B cell (primary cell): ENCODE results near the gene AP5B1. TPM values are rescaled to one million over a fixed set of nuclear protein-coding genes. Genes with fewer than 3 reads are reported as not detected.
"Not testable (repeated sequence)": the region's sequence is repeated elsewhere in the genome, so short reads cannot be mapped to it uniquely, and the experiment has no call there.

Experiments used
- ATAC-seq: fragments of 200-7000 bp; cut with Tn5 transposase; one replicate; pipeline ENCODE4 v1.10.0; 2021; ENCODE audit warnings: low read depth, mild to moderate bottlenecking, moderate number of reproducible peaks, moderate library complexity
- CTCF ChIA-PET: fragments of 350-600 bp; sonication (Branson Sonifier 250); formaldehyde crosslinking; loops from one replicate; lab custom pipeline; 2021; ENCODE audit warnings: antibody characterized with exemption, inconsistent platforms; lab: Charles Lee
- POLR2A ChIA-PET: fragments of 350-600 bp; sonication (Branson Sonifier 250); formaldehyde crosslinking; loops from one replicate; lab custom pipeline; 2021; ENCODE audit warnings: antibody characterized with exemption; lab: Charles Lee
- DNase-seq: peaks from one replicate; pipeline ENCODE4 v3.0.0; 2013
- H2AFZ ChIP-seq: 2 replicates; pipeline ENCODE4 v1.6.1; 2012; ENCODE audit warnings: mild to moderate bottlenecking, low read depth, low read length; ENCODE audit not compliant: insufficient read depth, poor library complexity, severe bottlenecking
- H3K27ac ChIP-seq, 2 donors: 1 replicate in 1 of 2; 2 replicates in 1 of 2; pipeline ENCODE4 v1.5.1; 2012 to 2013; ENCODE audit warnings: low read length in 2 of 2, mild to moderate bottlenecking in 2 of 2, moderate library complexity in 1 of 2
- H3K27me3 ChIP-seq, 4 experiments: fragments of 200-600 bp in 1 of 4; sonication (generic) in 1 of 4; replicated peaks in 1 of 4; 1 replicate in 2 of 4; 2 replicates in 2 of 4; pipeline versions ENCODE4 v1.6.1 to v1.7.0; 2013 to 2016; ENCODE audit warnings: low read length in 3 of 4, mild to moderate bottlenecking in 2 of 4, mixed read lengths in 1 of 4, moderate library complexity in 1 of 4; ENCODE audit not compliant: insufficient read depth in 4 of 4, control insufficient read depth in 3 of 4; ENCODE audit errors: control extremely low read depth in 1 of 4
- H3K36me3 ChIP-seq, 2 experiments: replicated peaks in 1 of 2; 1 replicate in 1 of 2; 2 replicates in 1 of 2; pipeline versions ENCODE4 v1.6.1 to v1.7.1; 2013; ENCODE audit warnings: low read length in 1 of 2; ENCODE audit not compliant: insufficient read depth in 2 of 2, control insufficient read depth in 1 of 2; ENCODE audit errors: control extremely low read depth in 1 of 2, extremely low read depth in 1 of 2
- H3K4me1 ChIP-seq, 2 donors: fragments of 200-600 bp in 1 of 2; sonication (generic) in 1 of 2; 1 replicate in 1 of 2; 2 replicates in 1 of 2; pipeline versions ENCODE4 v1.5.1 to v1.6.1; 2013 to 2017; ENCODE audit warnings: low read length in 2 of 2; ENCODE audit not compliant: control insufficient read depth in 2 of 2, insufficient read depth in 2 of 2
- H3K4me2 ChIP-seq: replicated peaks from 2 replicates; pipeline ENCODE3; 2012; ENCODE audit warnings: mild to moderate bottlenecking, low read depth, low read length; ENCODE audit not compliant: poor library complexity, severe bottlenecking
- H3K4me3 ChIP-seq, 5 experiments: fragments of 200-600 bp in 1 of 5; sonication (generic) in 1 of 5; 1 replicate in 3 of 5; 2 replicates in 2 of 5; pipeline versions ENCODE4 v1.5.1 to v1.7.0; 2011 to 2016; ENCODE audit warnings: low read length in 4 of 5, mild to moderate bottlenecking in 4 of 5, low read depth in 2 of 5, control low read depth in 1 of 5, moderate library complexity in 1 of 5; ENCODE audit not compliant: insufficient read depth in 1 of 5; ENCODE audit errors: control extremely low read depth in 1 of 5, extremely low read depth in 1 of 5
- H3K79me2 ChIP-seq: fragments of 200-600 bp; sonication (generic); one replicate; pipeline ENCODE4 v1.6.0; 2016; ENCODE audit warnings: low read length; ENCODE audit not compliant: control insufficient read depth, insufficient read depth
- H3K9ac ChIP-seq: fragments of 200-600 bp; sonication (generic); 2 replicates; pipeline ENCODE4 v1.6.1; 2017; ENCODE audit warnings: mild to moderate bottlenecking, low read length, moderate library complexity
- H3K9me3 ChIP-seq, 3 donors: one replicate each; pipeline versions ENCODE4 v1.6.1 to v1.7.1; 2013; ENCODE audit warnings: low read length in 2 of 3; ENCODE audit not compliant: control insufficient read depth in 2 of 3, insufficient read depth in 1 of 3; ENCODE audit errors: control extremely low read depth in 1 of 3
- H4K20me1 ChIP-seq: 2 replicates; pipeline ENCODE4 v1.6.0; 2012; ENCODE audit warnings: mild to moderate bottlenecking, low read length; ENCODE audit not compliant: insufficient read depth, control insufficient read depth, poor library complexity, severe bottlenecking
- H3K27ac Mint-ChIP-seq: one replicate; pipeline ENCODE4 v1.8.0; 2021; ENCODE audit warnings: mixed read lengths
- H3K27me3 Mint-ChIP-seq: one replicate; pipeline ENCODE4 v1.8.0; 2021; ENCODE audit warnings: mixed read lengths
- H3K4me1 Mint-ChIP-seq: one replicate; pipeline ENCODE4 v1.8.0; 2021; ENCODE audit warnings: mixed read lengths
- H3K4me3 Mint-ChIP-seq: one replicate; pipeline ENCODE4 v1.8.0; 2021; ENCODE audit warnings: mixed read lengths
- H3K9me3 Mint-ChIP-seq: one replicate; pipeline ENCODE4 v1.8.0; 2022; ENCODE audit warnings: mixed read lengths; ENCODE audit not compliant: insufficient read depth
- CTCF ChIP-seq: fragments of 200-600 bp; IDR thresholded peaks from one replicate; pipeline ENCODE4 v1.8.0; 2022; ENCODE audit warnings: antibody characterized with exemption, mild to moderate bottlenecking
- EZH2 ChIP-seq: IDR thresholded peaks from 2 replicates; pipeline ENCODE4 v1.6.1; 2012; ENCODE audit warnings: borderline replicate concordance, low read depth, mild to moderate bottlenecking, moderate library complexity, low read length; ENCODE audit not compliant: insufficient read depth, poor library complexity, severe bottlenecking
- WGBS: methylation state at CpG from one replicate; pipeline ENCODE4 v1.1.5; 2013; ENCODE audit warnings: missing lambda C conversion rate; ENCODE audit not compliant: insufficient coverage; 5-methylcytosine and 5-hydroxymethylcytosine counted together
- intact Hi-C: fragments of 100-400 bp; cut with micrococcal nuclease; formaldehyde crosslinking; loops from one replicate; pipeline ENCODE4 v1.10.0; 2022
- polyA plus RNA-seq: library from polyadenylated mRNA; depleted of rRNA; stranded (reverse); fragments of >200 nt; gene quantifications from 2 replicates; pipeline ENCODE4 v1.2.3, GENCODE V29; 2012
- total RNA-seq, 2 donors: library from RNA; stranded (reverse); fragments of 120-200 nt in 1 of 2; gene quantifications; 1 replicate in 1 of 2; 2 replicates in 1 of 2; pipeline versions ENCODE4 v1.2.3 to v1.2.4, GENCODE V29; 2013 to 2022

The AP5B1 gene
- total and polyA plus RNA-seq, 2 donors (not counting 1 experiment from before 2014, with no cell fraction given), result 9.6 to 25.2 TPM

- intact Hi-C loops, ATAC-seq, H3K4me3 Mint-ChIP-seq, POLR2A ChIA-PET, H3K4me1 Mint-ChIP-seq, H4K20me1 ChIP-seq, H3K27me3 ChIP-seq, H3K4me2 ChIP-seq, H3K27ac ChIP-seq, H3K27ac Mint-ChIP-seq, H3K4me1 ChIP-seq, DNase-seq, CTCF ChIA-PET, H3K9me3 ChIP-seq, H2AFZ ChIP-seq, H3K36me3 ChIP-seq, H3K9me3 Mint-ChIP-seq, H3K79me2 ChIP-seq, H3K4me3 ChIP-seq, H3K9ac ChIP-seq: not testable (repeated sequence)
- H3K27me3 Mint-ChIP-seq, result peaks cover 10% of the 10 kb centered on the region
- no CpG with 5 or more reads among the region's 5 CpGs for WGBS
Observed at GRCh38 chr11:65762169-65762568, 18.6 kb downstream of the AP5B1 start.

GRCh38 chr11:65745049-65745448, 35.7 kb downstream of the AP5B1 start:
- Mint-ChIP-seq H3K27me3 (peaks cover 11% of the 10 kb centered on the region), H3K9me3 (no peaks in the 10 kb centered on the region), H3K4me3 (no peak overlapping the region), H3K27ac (no peak overlapping the region), H3K4me1 (peaks cover 7% of the 10 kb centered on the region)
- ATAC-seq (no peak), DNase-seq (no peak)
- Histone ChIP-seq H3K4me3 (no peak overlapping the region), H3K79me2 (no peaks in the 10 kb centered on the region), H3K9me3 (no peaks in the 10 kb centered on the region), H4K20me1 (no peaks in the 10 kb centered on the region), H3K4me1 (peaks cover 0 to 5% of the 10 kb centered on the region in 2 donors), H3K4me2 (no peak overlapping the region), H3K9ac (no peak overlapping the region), H3K36me3 (no peaks in the 10 kb centered on the region), H3K27me3 (peaks cover 0 to 2% (median 0%) of the 10 kb centered on the region in 4 experiments), H2AFZ (no peak overlapping the region), H3K27ac (no peak overlapping the region)
- no peak for TF ChIP-seq EZH2
- TF ChIP-seq CTCF, result no peak
- CTCF ChIA-PET, result interaction anchor here (1.1 to 1.2 kb wide), 2 partner anchors 34 to 72 kb away, joined by 3 read pairs; no protein-coding TSS in a partner anchor
- WGBS, result 99% methylated on average over 17 of the region's 17 CpGs
- intact Hi-C loops, result no loop called here
- POLR2A ChIA-PET, result no interaction called here
